ENCODE results near the gene SAG. TPM values are rescaled to one million over a fixed set of nuclear protein-coding genes. Genes with fewer than 3 reads are reported as not detected.

Gene SAG
- total and polyA plus RNA-seq, 8 donors = not detected

DNA sequence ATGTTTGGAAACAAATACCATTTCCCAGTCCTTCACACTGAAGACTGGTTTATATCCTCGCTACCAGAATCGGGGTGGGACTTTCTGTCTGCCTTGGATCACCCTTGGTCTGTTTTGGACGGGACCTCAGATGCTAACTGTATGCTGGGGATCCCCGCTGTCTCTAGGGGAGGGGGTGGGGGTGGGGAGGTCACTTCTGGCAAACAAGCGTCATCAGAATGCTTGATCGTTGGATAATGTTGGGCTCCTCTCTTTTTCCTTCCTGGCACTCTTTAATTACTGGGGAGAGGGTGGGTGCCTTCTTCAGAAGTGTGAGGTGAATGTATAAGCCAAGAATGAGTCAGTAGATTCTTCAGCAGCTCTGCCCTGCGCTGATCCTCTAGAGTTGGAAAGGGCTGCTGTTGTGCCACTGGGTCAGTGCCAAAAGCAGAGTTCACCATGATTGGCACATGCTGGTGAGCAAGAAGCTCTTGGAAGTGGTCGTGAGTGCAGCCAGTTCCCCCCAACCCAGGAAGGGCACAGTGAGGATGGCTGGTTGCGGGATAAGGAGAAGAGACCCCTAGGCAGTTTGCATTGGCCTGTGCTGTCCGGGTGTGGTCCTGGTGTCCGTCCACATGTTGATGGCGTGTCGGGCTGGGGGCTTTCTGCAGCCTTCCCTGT, 78.9 kb downstream of the SAG start:
- WGBS, 2 donors = 84 to 88% methylated on average over 13 of the region's 13 CpGs
- intact Hi-C loops (cut with DNase I) = no loop called here
- no peak for FAIRE-seq
- no peaks in the 10 kb centered on the region for H3K9me3 ChIP-seq
- TF ChIP-seq, protein P1, sequence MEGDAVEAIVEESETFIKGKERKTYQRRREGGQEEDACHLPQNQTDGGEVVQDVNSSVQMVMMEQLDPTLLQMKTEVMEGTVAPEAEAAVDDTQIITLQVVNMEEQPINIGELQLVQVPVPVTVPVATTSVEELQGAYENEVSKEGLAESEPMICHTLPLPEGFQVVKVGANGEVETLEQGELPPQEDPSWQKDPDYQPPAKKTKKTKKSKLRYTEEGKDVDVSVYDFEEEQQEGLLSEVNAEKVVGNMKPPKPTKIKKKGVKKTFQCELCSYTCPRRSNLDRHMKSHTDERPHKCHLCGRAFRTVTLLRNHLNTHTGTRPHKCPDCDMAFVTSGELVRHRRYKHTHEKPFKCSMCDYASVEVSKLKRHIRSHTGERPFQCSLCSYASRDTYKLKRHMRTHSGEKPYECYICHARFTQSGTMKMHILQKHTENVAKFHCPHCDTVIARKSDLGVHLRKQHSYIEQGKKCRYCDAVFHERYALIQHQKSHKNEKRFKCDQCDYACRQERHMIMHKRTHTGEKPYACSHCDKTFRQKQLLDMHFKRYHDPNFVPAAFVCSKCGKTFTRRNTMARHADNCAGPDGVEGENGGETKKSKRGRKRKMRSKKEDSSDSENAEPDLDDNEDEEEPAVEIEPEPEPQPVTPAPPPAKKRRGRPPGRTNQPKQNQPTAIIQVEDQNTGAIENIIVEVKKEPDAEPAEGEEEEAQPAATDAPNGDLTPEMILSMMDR (IDR thresholded peaks at IDR 0.05) = no peak
- DNase-seq = no peak
- no peaks in the 10 kb centered on the region for H3K36me3 ChIP-seq
- no peaks in the 10 kb centered on the region for H3K27me3 ChIP-seq
- ATAC-seq = no peak
- H3K27ac ChIP-seq = no peak overlapping the region
- H3K4me1 ChIP-seq = peaks cover 6 to 8% (median 7%) of the 10 kb centered on the region in 3 donors
- no peak overlapping the region for H3K4me3 ChIP-seq

DNA sequence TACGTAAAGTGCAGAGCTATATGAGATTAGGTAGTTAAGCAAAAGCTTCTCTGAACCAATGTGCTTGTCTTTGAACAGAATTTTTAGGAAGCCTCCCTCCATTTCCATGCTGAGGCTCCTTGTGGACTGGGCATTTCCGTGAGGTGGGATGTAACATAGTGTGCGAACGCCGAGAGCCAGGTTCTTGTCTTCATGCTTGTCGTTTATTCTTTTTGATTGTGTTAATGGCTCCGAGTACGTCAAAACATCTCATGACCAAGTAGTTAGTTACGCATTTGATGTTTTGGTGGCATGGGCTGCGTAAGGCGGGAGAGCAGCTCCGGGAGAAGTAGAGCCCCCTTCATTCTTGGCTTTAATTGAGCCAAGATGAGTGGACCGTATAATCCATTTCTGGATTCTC, 79.6 kb downstream of the SAG start:
- ATAC-seq (no peak), FAIRE-seq (no peak), DNase-seq (no peak)
- Histone ChIP-seq H3K27ac (no peak overlapping the region), H3K9me3 (no peaks in the 10 kb centered on the region), H3K4me1 (peaks cover 6 to 8% (median 7%) of the 10 kb centered on the region in 3 donors), H3K36me3 (no peaks in the 10 kb centered on the region), H3K27me3 (no peaks in the 10 kb centered on the region), H3K4me3 (no peak overlapping the region)
- TF ChIP-seq, protein P1 (IDR thresholded peaks at IDR 0.05) = no peak
- WGBS, 2 donors = 90 to 93% methylated on average over 13 of the region's 13 CpGs
- intact Hi-C loops (cut with DNase I) = no loop called here

DNA sequence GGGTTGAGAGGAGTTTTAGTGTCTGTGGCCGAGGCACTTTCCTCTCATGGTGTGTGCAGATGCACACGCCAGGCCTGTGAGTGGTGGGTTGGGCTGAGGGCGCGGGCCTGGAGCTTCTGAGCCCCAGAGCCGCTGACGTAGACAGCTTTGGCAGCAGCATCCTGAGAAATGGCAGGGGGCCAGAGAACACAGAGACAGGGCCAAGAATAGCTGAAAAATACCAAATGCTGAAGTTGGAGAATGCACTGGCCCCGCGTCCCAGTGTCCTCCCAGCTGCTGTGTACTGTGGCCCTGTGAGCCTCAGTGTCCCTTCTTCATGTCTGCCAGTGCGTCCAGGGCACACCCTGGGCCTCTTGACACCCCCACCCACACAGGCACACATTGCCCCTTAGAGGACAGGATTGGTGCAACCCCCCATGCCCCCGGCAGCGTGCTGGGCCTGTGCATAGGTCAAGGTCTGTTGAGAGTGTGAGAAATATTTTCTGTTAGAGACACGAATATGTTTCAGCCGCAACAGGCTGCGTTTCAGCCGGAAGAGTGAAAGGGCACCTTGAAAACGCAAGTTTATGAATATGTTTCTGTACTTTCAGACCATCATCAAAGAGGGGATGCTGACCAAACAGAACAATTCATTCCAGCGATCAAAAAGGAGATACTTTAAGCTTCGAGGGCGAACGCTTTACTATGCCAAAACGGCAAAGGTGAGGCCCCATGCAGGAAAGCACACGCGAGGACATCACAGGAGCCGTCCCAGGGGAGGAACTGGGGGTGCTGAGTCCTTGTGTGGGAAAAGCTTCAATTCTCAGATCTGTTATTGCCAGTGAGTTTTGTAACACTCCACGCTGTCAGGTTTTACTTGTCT, 80.3 kb downstream of the SAG start:
- peak; percentile 13 for FAIRE-seq
- H3K4me3 ChIP-seq = no peak overlapping the region

DNA sequence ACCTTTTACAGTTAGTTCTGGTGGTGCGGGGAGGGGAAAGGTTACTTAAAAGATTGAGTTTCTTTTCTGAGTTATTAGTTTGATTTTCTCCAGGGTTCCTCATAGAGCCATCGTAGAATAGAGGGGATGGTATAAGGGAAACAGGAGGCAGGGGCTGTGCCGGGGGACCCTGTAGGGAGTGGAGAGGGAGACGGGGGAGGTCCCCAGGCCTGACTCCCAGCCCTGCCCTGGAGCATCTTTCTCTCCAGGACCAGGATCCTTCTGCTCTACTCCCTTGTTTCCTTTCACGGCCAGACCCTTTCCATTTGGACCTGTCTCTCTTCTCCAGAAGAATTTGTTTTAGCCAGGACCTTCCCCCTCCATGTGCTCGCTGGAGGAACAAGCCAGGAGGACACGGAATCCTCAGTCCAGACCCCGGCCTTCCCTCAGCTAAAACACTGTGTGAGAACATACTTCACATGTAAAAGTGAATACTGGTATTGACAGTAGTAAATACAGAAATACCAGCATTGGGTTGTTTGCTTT, 82.0 kb downstream of the SAG start:
- WGBS, 2 donors = 94 to 98% methylated on average over 8 of the region's 8 CpGs
- H3K4me1 ChIP-seq = peaks cover 6 to 8% (median 7%) of the 10 kb centered on the region in 3 donors
- FAIRE-seq (no peak), ATAC-seq (no peak), DNase-seq (no peak)
- no peak overlapping the region for H3K4me3 ChIP-seq
- no peak overlapping the region for H3K27ac ChIP-seq
- H3K36me3 ChIP-seq = no peaks in the 10 kb centered on the region
- TF ChIP-seq, protein P1 (IDR thresholded peaks at IDR 0.05) = no peak
- intact Hi-C loops (cut with DNase I) = no loop called here
- H3K27me3 ChIP-seq = no peaks in the 10 kb centered on the region
- no peaks in the 10 kb centered on the region for H3K9me3 ChIP-seq

More for the DNA sequence above, 80.3 kb downstream of the SAG start:
- 27 to 32% methylated on average over 25 of the region's 25 CpGs for WGBS, 2 donors
- peak; percentile 74 to 92 (median 85) for DNase-seq
- no peaks in the 10 kb centered on the region for H3K36me3 ChIP-seq
- no peaks in the 10 kb centered on the region for H3K9me3 ChIP-seq
- intact Hi-C loops (cut with DNase I) = no loop called here
- TF ChIP-seq, protein P1 (IDR thresholded peaks at IDR 0.05) = no peak
- peaks cover 6 to 8% (median 7%) of the 10 kb centered on the region in 3 donors for H3K4me1 ChIP-seq
- H3K27ac ChIP-seq = no peak overlapping the region
- ATAC-seq = peak; percentile 89 to 96 (median 91)
- H3K27me3 ChIP-seq = no peaks in the 10 kb centered on the region
